GM21526 (cell line): ENCODE results near the gene LIG1.
"Not testable (repeated sequence)": the region's sequence is repeated elsewhere in the genome, so short reads cannot be mapped to it uniquely, and the experiment has no call there.

ENCODE experiments used
- ATAC-seq: cut with Tn5 transposase; IDR thresholded peaks from one replicate; pipeline ENCODE4 v1.9.1; 2021; ENCODE audit warnings: moderate library complexity; ENCODE audit not compliant: unreplicated experiment, low FRiP score

Gene LIG1

DNA sequence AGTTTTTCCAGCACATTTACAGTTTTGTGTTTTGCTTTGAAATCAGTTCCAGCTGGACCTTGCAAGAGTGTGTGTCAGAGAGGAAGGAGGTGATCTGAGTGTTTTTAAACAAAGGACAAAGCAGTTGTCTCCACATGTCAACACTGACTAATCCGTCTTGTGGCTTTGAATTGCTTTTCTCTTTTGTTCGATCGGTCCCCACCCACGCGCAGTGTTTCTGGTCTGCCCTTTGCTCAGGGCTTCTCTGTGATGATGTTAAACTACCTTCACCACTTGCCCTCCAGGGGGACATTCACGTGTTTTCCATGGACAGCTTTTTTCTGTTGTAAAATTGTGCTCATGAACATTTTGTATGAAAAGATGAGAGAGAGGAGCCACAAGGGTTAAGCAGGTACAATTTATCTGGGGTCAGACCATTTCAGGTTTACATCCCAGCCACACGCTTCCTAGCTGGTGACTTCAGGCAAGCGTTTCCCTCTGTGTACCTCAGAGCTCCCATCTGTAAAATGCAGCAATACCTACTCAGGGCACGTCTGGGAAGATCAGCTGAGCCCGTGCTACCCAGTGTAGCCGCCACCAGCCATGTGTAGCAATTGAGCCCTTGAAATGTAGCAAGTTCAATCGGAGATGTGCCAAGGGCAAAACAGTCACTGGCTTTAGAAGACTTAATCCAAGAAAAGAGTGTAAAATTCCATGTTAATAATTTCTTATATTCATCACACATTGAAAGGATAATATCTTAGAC is 46.1 kb downstream of the LIG1 start:
- ATAC-seq = no peak

DNA sequence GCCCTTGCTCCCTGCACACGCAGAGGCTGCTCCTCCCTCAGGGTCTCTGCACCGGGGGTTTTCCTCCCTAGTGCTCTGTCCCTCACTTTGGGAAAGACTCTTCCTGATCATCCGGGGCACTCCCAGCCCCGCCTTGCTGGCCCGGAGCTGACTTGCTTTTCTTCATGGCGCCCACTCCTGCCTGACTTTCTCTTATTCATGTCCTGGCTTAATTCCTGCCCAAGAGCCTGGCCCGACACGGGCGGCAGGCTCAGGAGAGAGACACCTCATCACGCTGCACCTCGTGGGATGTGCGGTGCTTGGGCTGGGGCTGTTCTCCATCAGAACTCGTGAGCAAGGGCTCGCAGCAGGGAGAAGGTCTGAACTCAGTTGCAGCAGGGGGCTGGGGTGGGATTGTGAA is 47.7 kb downstream of the LIG1 start:
- no peak for ATAC-seq

DNA sequence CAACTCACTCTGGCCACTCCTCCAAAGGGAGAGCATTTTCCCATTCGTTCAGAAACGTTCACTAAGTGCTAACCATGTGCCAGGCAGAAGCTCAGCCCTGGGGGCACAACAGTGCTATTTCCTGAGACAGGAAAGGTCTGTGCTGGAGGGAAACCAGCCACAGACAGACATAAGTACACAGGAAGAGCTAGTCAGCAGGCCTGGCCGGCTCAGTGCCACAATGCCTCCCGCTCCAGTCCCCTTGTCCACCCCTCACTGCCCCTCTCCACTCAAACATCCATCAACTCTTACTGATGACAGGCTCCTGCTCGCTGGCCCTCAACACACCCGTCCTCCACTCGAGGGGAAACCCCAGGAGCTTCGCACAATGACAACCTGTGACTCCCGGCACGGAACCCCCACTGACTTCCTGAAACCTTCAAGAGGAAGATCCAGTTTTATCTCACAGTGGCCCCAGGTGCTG is 48.2 kb downstream of the LIG1 start:
- no peak for ATAC-seq

DNA sequence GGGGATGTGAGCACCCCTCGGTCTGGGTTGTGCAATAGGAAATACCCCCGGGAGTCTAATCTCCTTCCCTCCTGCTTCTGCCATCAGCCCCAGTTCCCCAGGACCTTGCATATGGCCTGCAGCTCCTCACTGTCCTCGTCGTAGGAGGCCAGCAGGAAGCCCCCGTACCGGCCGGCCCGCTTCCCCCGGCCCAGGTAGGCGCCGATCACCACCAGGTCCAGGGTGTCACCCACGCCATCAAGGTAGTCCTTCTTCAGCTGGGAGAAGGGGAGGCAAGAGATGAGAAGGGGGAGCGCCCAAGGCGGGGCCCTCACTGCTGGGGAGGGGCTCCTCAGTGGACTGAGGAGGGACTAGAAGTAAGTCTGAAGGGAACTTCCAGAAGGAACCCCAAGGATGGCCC is 49.1 kb downstream of the LIG1 start:
- ATAC-seq = no peak

DNA sequence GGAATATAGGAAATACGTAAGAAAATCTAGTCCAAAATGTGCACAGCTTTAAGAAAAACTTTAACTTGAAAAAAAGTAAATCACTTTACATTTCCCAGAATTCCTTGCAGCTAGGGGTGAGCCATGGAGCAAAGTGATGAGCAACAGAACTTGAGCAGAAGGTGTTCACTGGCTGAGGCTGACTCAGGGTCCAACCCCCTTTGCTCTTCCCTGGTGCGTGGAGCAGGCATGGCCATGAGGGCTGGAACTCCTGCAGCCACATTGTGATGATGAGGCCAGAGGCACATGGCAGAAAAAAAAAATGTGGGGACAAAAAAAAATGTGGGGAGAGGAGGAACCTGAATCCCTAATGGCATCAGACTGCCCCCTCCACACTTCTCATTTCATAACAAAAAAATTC is 49.6 kb downstream of the LIG1 start:
- no peak for ATAC-seq

DNA sequence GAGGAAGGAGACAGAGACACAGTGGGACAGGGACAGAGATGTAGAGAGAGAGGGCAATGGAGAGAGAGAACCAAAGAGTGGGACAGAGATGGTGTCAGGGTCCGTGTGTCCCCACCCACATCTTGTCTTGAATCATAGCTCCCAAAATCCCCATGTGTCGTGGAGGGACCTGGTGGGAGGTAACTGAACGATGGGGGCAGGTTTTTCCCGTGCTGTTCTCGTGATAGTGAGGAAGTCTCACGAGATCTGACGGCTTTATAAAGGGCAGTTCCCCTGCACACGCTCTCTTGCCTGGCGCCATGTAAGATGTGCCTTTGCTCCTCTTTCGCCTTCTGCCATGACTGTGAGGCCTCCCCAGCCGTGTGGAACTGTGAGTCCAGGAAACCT is 52.0 kb downstream of the LIG1 start:
- ATAC-seq = no peak

DNA sequence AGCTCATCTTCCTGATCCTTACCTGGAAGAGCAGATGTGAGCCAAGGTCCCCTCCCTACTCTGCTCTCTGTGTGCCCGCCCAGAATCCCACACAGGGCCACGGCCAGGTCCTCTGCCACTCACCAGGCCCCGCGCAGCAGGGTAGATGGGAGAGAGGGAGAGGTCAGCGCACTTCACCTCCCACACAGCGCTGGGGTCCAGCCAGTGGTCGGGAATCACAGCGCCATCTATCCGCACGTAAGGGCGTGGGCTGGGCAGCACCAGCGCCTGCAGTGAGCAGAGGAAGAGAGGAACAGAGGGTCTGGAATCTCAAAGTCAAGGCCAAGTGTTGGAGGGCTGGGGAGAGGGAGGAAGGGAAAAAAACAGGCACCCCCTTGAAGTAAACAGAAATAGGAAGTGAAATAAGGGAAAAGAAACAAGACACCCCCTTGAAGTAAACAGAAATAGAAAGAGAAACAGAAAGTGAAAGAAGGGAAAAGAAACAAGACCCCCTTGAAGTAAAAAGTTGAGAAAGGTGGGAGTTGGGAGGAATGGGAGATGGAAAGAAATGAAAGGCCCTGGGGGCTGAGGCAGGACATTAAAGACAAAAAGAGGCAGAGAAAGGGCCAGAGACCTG is 52.5 kb downstream of the LIG1 start:
- no peak for ATAC-seq

DNA sequence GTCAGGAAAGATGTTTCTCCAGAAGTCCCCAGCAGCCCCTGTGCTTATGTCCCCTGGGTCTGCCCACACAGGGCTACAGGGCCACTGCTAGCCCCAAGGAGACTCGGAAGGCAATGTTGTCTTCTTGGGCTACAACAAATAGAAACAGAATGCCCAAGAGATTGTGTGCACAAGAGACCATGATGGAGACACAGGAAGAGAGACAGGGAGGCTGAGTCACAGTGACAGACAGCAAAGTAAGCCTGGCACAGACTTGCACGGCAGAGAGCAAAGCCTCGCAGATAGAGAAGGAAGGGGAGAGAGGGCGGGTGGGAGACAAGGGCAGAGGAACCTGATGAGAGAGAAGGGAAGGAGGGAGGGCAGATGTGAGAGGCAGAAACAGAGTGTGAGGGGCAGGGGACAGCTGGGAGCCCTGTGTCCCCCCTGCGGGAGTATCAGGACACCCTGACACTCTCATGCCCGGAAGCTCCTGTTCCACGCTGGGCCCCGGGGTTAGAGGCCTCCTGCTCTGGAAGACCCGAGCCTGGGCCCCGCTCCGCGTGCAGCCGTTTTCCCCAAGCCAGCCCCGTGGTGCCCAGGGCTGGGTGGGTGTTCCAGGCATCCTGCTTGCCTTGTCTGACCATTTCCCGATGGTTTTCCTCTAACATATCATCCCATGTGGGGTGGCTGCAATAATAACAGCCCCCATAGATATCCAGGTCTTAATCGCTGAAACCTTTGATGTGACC is 56.8 kb downstream of the LIG1 start:
- no peak for ATAC-seq

DNA sequence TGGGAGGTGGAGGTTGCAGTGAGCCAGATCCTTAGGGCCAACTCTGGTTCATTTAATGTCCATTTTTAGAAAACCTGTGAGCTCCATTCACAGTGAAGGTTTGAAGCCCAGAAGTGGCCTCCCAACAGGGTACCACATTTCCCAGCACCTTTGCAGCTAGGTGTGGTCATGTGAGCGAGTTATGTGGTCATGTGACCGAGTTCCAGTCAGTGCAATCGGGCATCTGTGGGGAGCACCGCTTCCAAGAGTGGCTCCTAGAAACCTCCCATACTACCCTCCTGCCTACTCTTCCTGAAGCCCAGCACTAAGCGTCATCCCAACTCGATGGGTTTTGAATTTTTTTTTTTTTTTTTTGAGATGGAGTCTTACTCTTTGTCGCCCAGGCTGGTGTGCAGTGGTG is 58.9 kb downstream of the LIG1 start:
- ATAC-seq = no peak

DNA sequence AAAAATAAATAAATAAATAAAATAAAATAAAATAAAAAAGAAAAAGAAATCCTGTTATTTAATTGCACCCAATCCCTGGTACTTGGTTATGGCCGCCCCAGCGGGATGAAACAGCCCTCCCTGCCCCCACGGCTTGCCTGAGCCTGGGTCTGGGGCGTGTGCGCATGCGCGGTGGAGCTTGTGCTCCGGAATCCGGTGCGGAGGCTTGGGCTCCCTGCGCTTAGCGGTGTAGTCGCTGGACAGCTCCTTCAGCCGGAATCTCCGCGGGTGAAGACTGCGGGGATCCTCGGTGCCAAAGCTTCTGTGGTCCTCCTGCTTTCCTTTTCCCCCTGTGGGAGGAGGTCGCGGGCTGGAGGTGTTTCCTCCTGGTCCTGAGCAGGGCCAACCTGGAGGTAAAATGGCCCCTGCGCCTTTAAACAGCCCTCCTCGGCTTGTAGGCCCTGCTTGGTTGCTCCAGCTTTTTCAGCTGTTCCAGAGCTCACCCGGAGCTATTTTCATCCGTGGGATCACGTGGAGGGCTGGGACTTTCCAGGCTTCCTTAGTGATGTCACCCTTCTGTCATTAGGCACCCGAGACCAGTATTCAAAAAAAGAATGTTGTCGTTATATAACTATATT is 59.7 kb downstream of the LIG1 start, which contains the start of gene PLA2G4C:
Gene PLA2G4C, minus strand, starts transcription at position 468 of the 617 bp plus-strand sequence. CDS start 4,288 bp downstream, outside the sequence.
- peak; percentile 48 for ATAC-seq

DNA sequence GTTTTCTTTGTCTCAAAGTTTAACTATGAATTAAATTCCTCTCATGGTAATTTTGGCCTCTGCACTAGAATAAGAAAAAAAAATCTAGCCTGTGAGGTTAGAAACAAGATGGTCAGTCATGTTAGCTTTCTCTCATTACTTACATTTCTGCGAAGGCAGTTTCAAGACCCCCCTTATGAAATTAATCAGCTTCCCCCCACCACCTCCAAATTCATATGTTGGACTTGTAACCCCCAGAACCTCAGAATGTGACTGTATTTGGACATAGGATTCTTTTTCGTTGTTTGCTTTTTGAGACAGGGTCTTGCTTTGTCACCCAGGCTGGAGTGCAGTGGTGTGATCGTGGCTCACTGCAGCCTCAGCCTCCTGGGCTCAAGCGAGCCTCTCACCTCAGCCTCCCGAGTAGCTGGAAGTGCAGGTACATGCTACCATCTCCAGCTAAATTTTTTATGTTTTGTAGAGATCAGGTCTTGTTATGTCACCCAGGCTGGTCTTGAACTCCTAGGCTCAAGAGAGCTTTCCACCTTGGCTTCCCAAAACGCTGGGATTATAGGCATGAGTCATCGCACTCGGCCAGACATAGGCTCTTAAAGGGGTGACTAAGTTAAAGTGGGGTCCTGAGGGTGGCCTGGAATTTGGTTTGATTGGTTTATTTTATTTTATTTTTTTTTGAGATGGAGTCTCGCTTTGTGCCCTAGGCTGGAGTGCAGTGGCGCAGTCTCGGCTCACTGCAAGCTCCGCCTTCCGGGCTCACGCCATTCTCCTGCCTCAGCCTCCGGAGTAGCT is 61.0 kb downstream of the LIG1 start:
- no peak for ATAC-seq

DNA sequence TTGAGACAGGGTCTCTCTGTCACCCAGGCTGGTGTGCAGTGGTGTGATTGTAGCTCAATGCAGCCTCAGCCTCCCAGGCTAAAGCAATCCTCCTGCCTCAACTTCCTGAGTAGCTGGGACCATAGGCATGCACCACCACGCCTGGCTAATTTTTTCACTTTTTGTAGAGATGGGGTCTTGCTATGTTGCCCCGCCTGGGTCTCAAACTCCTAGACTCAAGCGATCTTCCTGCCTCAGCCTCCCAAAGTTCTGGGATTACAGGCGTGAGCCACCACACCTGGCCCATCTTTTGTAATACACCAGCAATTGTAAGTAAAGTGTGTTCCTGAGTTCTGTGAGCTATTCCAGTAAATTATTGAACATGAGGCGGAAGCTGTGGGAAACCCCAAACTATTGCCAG is 66.2 kb downstream of the LIG1 start:
- ATAC-seq = no peak

DNA sequence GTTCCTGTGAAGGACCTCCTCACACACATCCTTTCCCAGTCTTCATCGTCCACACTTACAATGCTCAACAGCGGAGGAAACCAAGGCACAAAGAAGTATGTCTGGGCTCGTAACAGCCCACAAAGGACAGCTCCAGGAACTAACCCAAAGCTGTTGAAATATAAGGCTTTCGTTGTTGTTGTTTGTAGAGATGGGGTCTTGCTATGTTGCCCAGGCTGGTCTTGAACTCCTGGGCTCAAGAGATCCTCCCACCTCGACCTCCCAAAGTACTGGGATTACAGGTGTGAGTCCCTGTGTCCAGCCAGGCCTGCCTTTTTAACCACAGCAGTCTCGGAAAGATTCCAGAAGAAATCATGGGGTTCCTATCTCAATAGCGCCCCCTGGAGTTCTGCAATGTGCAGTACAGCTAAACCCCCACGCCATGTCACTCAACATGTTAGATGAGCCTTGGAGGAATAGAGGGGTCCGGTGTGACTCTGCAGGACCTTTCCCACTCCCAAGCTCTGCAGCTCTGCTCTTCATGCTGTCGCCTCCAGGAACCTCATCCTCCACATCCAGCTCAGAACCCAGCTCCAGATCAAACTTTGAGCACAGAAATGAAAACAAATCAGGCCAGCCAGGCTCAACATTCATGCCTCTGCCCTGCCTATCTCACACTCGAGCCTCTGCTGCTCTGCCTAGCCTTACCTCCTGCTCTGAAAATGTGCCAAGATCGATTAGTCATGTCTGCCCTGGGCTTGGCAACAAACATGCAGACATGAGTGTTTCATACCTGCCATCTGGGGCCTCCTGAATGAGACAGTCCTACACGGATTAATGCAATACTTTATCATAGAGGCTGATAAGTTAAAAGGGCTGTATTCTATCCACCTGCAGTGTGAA is 67.0 kb downstream of the LIG1 start:
- ATAC-seq = no peak

DNA sequence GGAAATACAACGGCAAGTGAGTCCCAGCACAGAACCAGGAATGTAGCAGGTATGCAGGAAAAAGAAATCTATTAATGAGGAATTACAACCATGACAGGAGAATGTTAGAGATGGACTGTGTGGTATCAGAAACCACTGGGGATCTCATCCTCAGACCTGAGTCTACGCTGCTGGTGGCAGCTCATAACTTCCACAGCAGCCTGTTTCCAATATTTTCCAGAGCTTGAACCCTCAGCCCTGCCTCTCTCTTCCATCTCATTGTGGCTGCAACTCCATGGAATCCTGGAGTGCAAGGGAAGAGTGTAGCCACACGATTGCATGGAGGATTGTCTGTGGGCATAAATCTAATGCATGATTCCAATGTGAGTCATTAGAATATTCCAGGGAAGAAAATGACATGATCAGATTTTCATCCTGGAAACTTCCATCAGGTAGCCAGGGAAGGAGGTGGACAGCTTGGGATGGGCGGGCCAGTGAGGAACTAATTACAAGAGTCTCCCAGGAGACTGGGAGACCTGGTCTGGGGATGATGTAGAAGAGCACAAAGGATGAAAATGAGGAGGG is 74.5 kb downstream of the LIG1 start:
- ATAC-seq = no peak

DNA sequence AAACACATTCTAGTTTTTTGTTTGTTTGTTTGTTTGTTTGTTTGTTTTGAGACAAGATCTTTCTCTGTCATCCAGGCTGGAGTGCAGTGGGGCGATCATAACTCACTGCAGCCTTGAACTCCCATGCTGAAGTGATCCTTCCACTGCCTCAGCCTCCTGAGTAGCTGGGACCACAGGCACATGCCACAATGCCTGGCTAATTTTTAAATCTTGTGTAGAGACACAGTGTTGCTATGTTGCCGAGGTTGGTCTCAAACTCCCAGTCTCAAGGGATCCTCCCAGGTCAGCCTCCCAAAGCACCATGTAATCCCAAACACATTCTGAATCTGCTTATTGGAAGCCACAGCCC is 75.3 kb downstream of the LIG1 start:
- no peak for ATAC-seq

DNA sequence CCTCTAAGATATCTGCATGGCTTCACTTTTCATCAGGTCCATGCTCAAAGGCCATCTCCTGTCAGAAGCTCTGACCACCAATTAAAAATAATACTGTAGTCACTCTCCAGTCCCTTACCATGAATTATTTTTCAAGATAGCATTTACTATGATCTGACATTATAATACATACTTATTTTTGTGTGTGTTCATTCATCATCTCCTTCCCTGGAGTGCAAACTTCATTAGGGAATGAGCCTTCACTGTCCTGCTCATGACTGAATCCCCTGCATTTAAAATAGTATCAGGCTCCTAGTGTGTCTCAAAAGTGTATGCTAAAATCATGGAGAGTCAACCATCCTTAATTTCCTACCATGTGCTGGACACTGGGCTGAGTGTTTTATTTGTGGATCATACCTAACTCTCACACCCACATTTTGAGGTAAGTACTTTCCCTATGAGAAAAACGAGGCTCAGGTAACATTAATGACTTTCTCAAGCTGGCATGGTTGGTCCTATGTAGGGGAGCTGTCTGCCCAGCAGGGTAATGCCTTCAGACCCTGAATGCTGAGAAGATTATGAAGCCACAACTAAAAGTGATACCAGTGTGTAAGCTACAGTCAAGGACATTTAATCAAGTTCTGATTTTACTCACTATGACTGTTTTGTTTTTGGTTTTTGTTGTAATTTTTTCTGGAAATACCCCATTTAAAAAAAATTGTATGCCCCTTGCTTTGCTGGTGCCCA is 75.9 kb downstream of the LIG1 start:
- no peak for ATAC-seq

DNA sequence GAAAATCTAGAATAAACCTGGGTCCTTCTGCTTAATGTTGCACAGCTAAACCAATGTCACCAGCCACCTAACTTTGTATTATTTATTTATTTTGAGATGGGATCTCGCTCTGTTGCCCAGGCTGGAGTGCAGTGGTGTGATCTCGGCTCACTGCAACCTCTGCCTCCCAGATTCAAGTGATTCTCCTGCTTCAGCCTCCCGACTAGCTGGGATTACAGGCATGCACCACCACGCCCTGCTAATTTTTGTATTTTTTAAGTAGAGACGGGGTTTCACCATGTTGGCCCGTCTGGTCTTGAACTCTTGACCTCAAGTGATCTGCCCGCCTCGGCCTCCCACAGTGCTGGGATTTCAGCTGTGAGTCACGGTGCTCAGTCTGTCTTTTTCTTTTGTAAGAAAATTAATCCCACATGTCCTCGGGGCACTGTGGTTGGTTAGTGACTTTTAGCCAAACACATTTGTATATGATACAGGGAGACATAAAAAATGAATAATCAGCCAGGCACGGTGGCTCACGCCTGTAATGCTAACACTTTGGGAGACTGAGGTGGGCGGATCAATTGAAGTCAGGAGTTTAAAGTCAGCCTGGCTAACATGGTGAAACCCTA is 78.9 kb downstream of the LIG1 start:
- ATAC-seq = not testable (repeated sequence)

DNA sequence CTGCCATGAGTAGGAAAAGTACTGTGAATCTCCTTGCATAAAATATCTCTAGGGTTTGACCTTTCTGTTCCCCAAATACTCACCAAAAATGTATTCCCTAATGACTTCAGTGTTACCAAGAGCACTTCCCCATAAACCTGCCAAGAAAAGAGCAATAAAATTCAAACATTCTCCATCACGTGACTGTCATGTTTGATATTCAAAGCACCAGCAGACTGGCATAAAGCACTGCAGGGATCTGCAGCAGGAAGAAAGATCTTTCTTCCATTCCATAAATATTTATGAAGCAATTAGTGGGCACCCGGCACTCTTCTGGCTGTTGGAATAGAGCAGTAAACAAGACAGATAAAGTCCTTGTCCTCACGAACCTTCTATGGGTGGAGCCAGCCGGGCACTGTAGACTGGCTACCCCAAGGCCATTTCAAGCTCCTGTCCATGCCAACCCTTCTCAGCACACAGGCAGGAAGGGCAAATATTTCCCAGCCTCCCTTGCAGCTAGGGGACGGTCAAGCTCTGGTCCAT is 79.8 kb downstream of the LIG1 start:
- ATAC-seq = no peak
